ENCODE measurements around the gene PMF1. TPM values are rescaled to one million over a fixed set of nuclear protein-coding genes. Genes with fewer than 3 reads are reported as not detected.

The PMF1 gene
- total and polyA plus RNA-seq, 2 of the 13 experiments (the other 11 are each of a cell fraction or from before 2014, with no cell fraction given) = 72.5 to 89.0 TPM

- WGBS (ENCODE audit: low lambda C conversion rate) = 100% methylated on average over 3 of the region's 3 CpGs
- H3K79me2 ChIP-seq (ENCODE audit: insufficient read depth, low read length) = no peaks in the 10 kb centered on the region
- FAIRE-seq (no peak), ATAC-seq (no peak), DNase-seq (ENCODE audit: low spot score) (no peak)
- H3K4me2 ChIP-seq (ENCODE audit: low read depth, low read length) = no peak overlapping the region
- in situ Hi-C loops (cut with HindIII; ENCODE audit: extremely low pct_ligation_motif_present, low pct_unique_long_range_greater_than_20kb) (no loop called here), intact Hi-C loops (cut with micrococcal nuclease; ENCODE audit: unreplicated experiment) (no loop called here)
- no peaks in the 10 kb centered on the region for H3K27me3 ChIP-seq (ENCODE audit: control insufficient read depth in 1 of 2, insufficient read depth in 2 of 2, low read length in 2 of 2)
- no peak overlapping the region for H3K4me3 ChIP-seq (replicated peaks in 1 of 3; ENCODE audit: insufficient read depth in 1 of 3, low read depth in 2 of 3, low read length in 3 of 3)
- H3K9me3 ChIP-seq (ENCODE audit: low read length) = no peaks in the 10 kb centered on the region
- ChIA-PET POLR2A (interaction anchor here (3.1 kb wide), 1 partner anchor 12 kb away, joined by 18 read pairs; the partner anchor contains the start of gene SMG5), CTCF (ENCODE audit: low intra/inter-chr PET ratio, low total read pairs) (no interaction called here)
- no peak overlapping the region for H3K9ac ChIP-seq (ENCODE audit: insufficient read depth, low read depth, low read length)
- BruUV-seq (replicated peaks) = no TSS peak
- no peak overlapping the region for H2AFZ ChIP-seq (ENCODE audit: low read length)
- no peaks in the 10 kb centered on the region for H4K20me1 ChIP-seq (ENCODE audit: insufficient read depth, low read length)
- H3K27ac ChIP-seq (ENCODE audit: extremely low read length, insufficient read depth, low read length) = no peak overlapping the region
- H3K36me3 ChIP-seq (replicated peaks in 1 of 2; ENCODE audit: control insufficient read depth in 1 of 2, insufficient read depth in 2 of 2, low read length in 2 of 2) = peaks cover 49 to 82% of the 10 kb centered on the region in 2 experiments
- H3K4me1 ChIP-seq (ENCODE audit: insufficient read depth, low read length) = no peaks in the 10 kb centered on the region
- no peak for TF ChIP-seq PAF1 (CRISPR knock-in tag; IDR thresholded peaks at IDR 0.05)
- TF ChIP-seq MTA3 (CRISPR knock-in tag; IDR thresholded peaks at IDR 0.05) = no peak
- no peak for TF ChIP-seq CEBPB (IDR thresholded peaks at IDR 0.05; ENCODE audit: borderline replicate concordance, low read depth, low read length)
- TF ChIP-seq U2AF1 (optimal IDR thresholded peaks at IDR 0.05; ENCODE audit: low read depth, low read length) = no peak
- TF ChIP-seq SOX13 (IDR thresholded peaks at IDR 0.05) = no peak
- TF ChIP-seq SOX13 (CRISPR knock-in tag; conservative IDR thresholded peaks at IDR 0.05 in 1 of 2, IDR thresholded peaks at IDR 0.05 in 1 of 2) = no peak
- TF ChIP-seq PBX2 (CRISPR knock-in tag; IDR thresholded peaks at IDR 0.05) = no peak
- no peak for TF ChIP-seq ZNF501 (CRISPR knock-in tag; IDR thresholded peaks at IDR 0.05)
- no peak for TF ChIP-seq DZIP1 (CRISPR knock-in tag; IDR thresholded peaks at IDR 0.05)
- TF ChIP-seq SIX4 (CRISPR knock-in tag; IDR thresholded peaks at IDR 0.05) = no peak
- no peak for TF ChIP-seq SYNCRIP (IDR thresholded peaks at IDR 0.05; ENCODE audit: insufficient read depth, low read depth, low read length)
- no peak for TF ChIP-seq ZNF17 (CRISPR knock-in tag; IDR thresholded peaks at IDR 0.05)
- TF ChIP-seq ZNF597 (CRISPR knock-in tag; IDR thresholded peaks at IDR 0.05) = no peak
- TF ChIP-seq RARG (CRISPR knock-in tag; IDR thresholded peaks at IDR 0.05; ENCODE audit: low read depth) = no peak
- no peak for TF ChIP-seq ZNF512B (CRISPR knock-in tag; IDR thresholded peaks at IDR 0.05; ENCODE audit: borderline replicate concordance)
- no peak for TF ChIP-seq TAF1 (CRISPR knock-in tag; IDR thresholded peaks at IDR 0.05)
- TF ChIP-seq MXD3 (CRISPR knock-in tag; IDR thresholded peaks at IDR 0.05) = no peak
- no peak for TF ChIP-seq SP1 (IDR thresholded peaks at IDR 0.05)
- TF ChIP-seq SP1 (CRISPR knock-in tag; IDR thresholded peaks at IDR 0.05) = no peak
Observed at GRCh38 chr1:156270314-156270713, 57.5 kb downstream of the PMF1 start.

All from HepG2 (cell line).